BJ (cell line): ENCODE results near the gene LRRN2. TPM values are rescaled to one million over a fixed set of nuclear protein-coding genes. Genes with fewer than 3 reads are reported as not detected.

Experiments used
- CTCF ChIA-PET: fragments of 350-600 bp; formaldehyde crosslinking; extraction: SDS; loops from one replicate; lab custom pipeline; 2021; ENCODE audit warnings: antibody characterized with exemption, inconsistent platforms; lab: Yijun Ruan, JAX
- POLR2A ChIA-PET: fragments of 300-600 bp; sonication (Branson Sonifier 250); formaldehyde crosslinking; extraction: SDS; loops from one replicate; lab custom pipeline; 2021; ENCODE audit warnings: antibody characterized with exemption; lab: Charles Lee
- DNase-seq: peaks from one replicate; pipeline ENCODE4 v3.0.0-alpha.2; 2011; ENCODE audit warnings: low read depth
- H3K27me3 ChIP-seq: 2 replicates; pipeline ENCODE4 v1.6.0; 2011; ENCODE audit warnings: low read length; ENCODE audit not compliant: control insufficient read depth, insufficient read depth
- H3K36me3 ChIP-seq: 2 replicates; pipeline ENCODE4 v1.5.1; 2011; ENCODE audit warnings: low read length; ENCODE audit not compliant: control insufficient read depth, insufficient read depth
- H3K4me3 ChIP-seq: 2 replicates; pipeline ENCODE4 v1.5.1; 2011; ENCODE audit warnings: low read depth, mild to moderate bottlenecking, control low read depth, low read length
- polyA plus RNA-seq: library from polyadenylated mRNA; depleted of rRNA; stranded (reverse); fragments of >200 nt; gene quantifications from 2 replicates; pipeline ENCODE4 v1.2.3, GENCODE V29; 2011
- TF ChIP-seq, protein P1 (sequence below): IDR thresholded peaks from 2 replicates; pipeline ENCODE4 v1.5.1; 2011; ENCODE audit warnings: low read depth, mild to moderate bottlenecking, control low read depth, inconsistent platforms, low read length, moderate library complexity; ENCODE audit not compliant: insufficient read depth

LRRN2 gene
- polyA plus RNA-seq, 1 experiment: not detected

DNA sequence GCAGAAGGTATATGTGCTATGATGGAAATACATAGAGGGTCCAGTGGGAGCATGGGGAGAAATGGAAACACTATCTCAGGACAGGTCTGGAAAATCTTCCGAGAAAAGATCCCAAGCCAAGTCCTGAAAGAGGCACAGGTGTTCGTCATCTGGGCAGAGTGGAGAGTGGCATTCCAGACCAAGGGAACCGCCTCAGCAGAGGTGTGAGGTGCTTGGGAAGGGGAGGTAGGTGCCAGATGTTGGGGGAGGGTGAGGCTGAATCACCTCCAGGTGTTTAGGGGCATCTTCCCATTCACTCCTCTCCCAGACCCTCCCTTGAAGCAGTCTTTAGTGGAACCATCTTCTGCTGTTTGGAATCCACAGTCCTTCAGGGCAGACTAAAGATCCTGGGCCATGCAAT lies 23.5 kb upstream of the LRRN2 start:
- DNase-seq: no peak
- TF ChIP-seq, protein P1, sequence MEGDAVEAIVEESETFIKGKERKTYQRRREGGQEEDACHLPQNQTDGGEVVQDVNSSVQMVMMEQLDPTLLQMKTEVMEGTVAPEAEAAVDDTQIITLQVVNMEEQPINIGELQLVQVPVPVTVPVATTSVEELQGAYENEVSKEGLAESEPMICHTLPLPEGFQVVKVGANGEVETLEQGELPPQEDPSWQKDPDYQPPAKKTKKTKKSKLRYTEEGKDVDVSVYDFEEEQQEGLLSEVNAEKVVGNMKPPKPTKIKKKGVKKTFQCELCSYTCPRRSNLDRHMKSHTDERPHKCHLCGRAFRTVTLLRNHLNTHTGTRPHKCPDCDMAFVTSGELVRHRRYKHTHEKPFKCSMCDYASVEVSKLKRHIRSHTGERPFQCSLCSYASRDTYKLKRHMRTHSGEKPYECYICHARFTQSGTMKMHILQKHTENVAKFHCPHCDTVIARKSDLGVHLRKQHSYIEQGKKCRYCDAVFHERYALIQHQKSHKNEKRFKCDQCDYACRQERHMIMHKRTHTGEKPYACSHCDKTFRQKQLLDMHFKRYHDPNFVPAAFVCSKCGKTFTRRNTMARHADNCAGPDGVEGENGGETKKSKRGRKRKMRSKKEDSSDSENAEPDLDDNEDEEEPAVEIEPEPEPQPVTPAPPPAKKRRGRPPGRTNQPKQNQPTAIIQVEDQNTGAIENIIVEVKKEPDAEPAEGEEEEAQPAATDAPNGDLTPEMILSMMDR: no peak
- Histone ChIP-seq H3K36me3 (no peaks in the 10 kb centered on the region), H3K27me3 (peaks cover 36% of the 10 kb centered on the region), H3K4me3 (no peak overlapping the region)
- CTCF ChIA-PET: no interaction called here
- POLR2A ChIA-PET: interaction anchor here (0.6 kb wide), 1 partner anchor 63 kb away, joined by 3 read pairs; no protein-coding TSS in a partner anchor

DNA sequence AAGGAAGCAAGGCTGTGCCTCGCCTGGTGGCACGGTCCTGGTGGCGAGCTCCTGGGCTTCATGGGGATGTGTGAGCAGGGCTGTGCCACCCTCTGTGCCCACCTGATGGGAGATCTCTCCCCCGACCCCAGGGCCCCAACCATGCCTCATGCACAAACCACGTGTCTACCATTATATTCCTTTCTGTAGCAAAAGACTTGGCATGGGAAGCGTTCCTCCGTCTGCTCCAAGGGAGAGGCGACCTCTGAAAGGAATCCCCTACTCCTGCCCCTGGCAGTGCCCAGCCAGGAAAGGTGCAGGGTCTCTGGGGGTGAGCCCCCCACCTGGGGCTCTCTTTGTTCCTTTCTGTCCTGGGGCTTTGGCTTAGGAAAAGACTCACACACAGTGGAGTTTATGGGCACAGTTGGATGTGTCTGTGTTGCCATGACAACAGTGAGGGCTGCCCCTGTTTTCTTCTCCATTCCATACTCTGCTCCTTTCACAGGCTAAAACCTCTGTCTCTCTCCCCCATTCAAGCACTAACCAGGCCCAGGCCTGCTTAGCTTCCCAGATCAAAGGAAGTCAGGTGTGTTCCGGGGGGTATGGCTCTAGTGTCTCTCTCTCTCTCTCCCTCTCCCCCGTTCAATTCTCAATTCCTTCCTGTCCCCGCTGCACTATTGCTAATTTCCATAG lies 21.4 kb upstream of the LRRN2 start:
- ChIA-PET POLR2A (no interaction called here), CTCF (no interaction called here)

DNA sequence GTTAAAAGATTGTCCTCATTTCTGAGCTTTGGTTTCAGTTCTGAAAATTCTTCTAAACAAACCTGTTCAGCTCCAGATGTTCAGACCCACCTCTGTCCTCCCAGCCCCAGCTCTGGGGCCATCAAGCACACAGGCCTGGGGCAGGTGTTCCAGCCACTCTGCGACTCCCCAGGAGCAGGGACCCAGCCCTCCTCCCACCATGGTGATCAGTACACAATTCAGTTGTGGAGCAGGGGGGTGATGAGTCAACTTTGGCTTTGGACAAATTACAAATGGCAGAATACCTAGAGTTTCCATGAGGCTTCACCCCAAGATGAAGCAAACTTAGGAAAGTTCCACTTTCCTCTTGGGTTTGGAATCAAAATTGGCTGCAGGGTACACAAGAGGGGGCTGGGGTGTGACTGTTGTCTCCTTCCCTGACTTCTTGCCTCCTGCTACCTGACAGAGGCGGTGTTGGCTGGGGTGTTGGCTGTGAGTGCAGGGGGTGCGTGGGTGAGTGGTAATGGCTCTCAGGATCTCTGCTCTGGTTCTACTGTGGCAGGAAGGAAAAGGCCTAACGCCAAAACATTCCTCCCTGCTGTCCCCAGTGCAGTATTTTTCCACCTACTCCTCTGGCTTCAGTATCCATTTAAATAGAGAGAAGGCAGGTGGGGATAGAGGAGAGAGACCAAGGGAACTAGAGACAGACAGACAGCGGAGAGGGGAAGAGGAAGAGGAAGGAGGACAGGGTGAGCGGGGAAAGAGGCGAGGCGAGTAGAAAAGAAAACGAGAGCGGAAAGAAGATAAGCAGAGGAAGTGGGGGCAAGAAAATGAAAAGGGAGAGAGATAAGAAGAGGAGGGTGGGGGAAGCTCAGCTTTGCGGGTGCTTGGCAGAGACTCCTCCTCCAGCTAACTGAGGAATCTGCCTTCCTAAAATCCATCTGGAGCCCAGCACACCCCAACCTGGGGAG lies 20.6 kb upstream of the LRRN2 start:
- Histone ChIP-seq H3K27me3 (peaks cover 24% of the 10 kb centered on the region), H3K4me3 (no peak overlapping the region), H3K36me3 (no peaks in the 10 kb centered on the region)
- TF ChIP-seq, protein P1: no peak
- ChIA-PET POLR2A (no interaction called here), CTCF (no interaction called here)
- no peak for DNase-seq

More for the DNA sequence above, 21.4 kb upstream of the LRRN2 start:
- no peak for DNase-seq
- no peaks in the 10 kb centered on the region for H3K36me3 ChIP-seq
- peaks cover 28% of the 10 kb centered on the region for H3K27me3 ChIP-seq
- H3K4me3 ChIP-seq: no peak overlapping the region
- TF ChIP-seq, protein P1: no peak

DNA sequence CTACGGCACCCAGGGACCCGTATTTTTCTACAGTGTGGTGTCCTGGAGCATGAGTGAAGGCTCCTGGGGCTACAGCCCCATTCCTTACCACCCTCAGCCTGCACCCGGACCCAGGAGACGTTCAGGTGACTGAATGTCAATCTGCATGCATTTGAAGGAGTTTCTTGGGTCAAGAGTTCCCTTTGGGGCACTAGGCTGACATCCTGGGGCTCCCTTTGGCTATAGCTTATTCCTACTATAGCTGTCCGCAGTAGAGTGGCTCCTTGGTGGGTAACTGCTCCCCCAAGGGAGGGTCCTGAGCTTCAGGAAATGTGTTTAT lies 19.9 kb upstream of the LRRN2 start:
- no peak overlapping the region for H3K4me3 ChIP-seq
- TF ChIP-seq, protein P1: no peak
- CTCF ChIA-PET: no interaction called here

More for the DNA sequence above, 19.9 kb upstream of the LRRN2 start:
- H3K36me3 ChIP-seq: no peaks in the 10 kb centered on the region
- peaks cover 18% of the 10 kb centered on the region for H3K27me3 ChIP-seq
- DNase-seq: no peak
- POLR2A ChIA-PET: interaction anchor here (0.6 kb wide), 1 partner anchor 1604 kb away, joined by 3 read pairs; no protein-coding TSS in a partner anchor
